ENCODE results near the gene FRMD4B.

GRCh38 chr3:69353088-69353478 lies 32.8 kb downstream of the FRMD4B start:
- TF ChIP-seq CTCF (IDR thresholded peaks at IDR 0.05) (no peak), POLR2A (IDR thresholded peaks at IDR 0.05) (no peak)
